HG03135 (cell line): ENCODE data around the gene SERPINI1.

ENCODE experiments used
- ATAC-seq: cut with Tn5 transposase; IDR thresholded peaks from one replicate; pipeline ENCODE4 v1.9.1; 2021; ENCODE audit warnings: mild to moderate bottlenecking, moderate library complexity; ENCODE audit not compliant: unreplicated experiment

The SERPINI1 gene, protein sequence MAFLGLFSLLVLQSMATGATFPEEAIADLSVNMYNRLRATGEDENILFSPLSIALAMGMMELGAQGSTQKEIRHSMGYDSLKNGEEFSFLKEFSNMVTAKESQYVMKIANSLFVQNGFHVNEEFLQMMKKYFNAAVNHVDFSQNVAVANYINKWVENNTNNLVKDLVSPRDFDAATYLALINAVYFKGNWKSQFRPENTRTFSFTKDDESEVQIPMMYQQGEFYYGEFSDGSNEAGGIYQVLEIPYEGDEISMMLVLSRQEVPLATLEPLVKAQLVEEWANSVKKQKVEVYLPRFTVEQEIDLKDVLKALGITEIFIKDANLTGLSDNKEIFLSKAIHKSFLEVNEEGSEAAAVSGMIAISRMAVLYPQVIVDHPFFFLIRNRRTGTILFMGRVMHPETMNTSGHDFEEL

DNA sequence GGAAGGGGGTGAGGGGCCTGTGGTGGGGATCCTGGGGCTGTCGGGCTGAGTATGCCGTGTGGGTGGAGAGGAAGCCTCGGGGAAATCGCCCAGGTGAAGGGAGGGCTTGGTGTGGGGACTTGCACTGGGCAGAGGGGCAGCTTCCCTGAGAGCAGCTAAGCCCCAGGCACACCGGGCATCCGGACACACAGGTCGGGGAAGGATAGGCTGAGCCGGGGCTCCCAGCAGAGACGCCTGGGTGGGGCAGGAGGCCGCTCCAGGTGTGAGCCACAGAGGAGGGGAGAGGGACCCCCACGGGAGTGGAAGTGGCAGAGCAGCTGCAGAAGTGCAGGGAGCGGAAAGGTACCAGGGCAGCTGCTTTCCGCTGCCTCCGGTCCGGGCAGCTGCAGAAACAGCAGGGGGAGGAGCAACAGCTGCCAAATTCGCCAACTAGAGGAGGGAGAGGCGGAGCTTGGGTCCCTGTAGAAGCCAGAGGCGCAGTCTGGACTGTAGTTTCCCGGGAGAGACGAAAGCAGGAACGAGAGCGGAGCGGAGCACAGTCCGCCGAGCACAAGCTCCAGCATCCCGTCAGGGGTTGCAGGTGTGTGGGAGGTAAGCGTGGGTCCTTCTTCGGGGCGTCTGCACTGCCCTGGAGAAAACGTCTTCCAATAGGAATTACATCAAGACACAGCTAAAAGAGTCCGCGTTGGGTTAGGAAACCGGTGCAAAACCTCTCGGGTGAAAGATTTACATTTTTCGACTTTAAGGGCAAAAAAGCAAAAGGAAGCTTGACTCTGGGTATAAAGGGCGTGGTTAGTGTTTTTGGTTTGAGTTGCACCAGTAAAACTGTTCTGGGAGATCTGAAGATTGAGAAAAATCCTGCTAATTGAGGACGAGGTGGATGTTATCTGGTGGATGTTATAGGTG lies at the start of gene SERPINI1:
SERPINI1 (plus strand) TSS at position 489 of the 906 bp plus-strand sequence. CDS start 53,408 bp downstream, outside the sequence.
- peak; percentile 58 for ATAC-seq

DNA sequence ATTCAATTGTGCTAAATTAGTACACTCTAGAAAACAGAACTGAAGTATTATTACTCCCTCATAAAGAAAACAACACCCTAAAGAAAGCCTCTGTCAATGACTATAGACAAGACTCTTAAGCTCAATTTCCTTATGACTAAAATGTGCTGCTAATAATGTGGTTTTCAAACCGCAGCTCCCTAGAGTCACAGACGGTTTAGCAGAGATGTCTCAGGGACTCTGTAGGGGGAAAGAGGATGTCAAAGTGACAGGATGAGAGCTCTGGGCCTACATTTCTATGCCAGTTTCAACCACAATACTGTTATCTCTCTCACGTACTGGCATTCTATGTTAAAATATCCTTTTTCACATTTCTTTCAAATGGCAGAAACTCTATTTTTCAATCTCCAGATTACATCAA lies 44.2 kb upstream of the SERPINI1 start:
- peak; percentile 100 for ATAC-seq

DNA sequence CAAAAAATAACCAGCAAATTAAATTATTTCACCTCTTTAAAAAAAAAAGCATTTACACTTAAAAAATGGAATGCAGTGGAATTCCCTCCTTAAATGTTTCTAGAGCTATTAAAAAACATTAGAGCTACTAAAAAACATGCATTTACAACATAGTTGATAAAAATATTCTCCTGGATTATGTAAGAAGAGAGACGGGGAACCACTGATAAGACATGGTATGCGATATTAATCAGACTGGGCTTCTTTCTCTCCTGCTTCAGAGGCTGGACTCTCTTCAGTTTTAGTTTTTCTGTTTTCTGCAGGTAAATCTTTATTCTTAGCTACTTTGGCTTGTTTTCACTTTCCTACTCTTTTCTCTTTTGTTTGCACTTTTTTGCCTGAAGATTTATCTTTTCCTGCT lies 41.4 kb upstream of the SERPINI1 start:
- ATAC-seq = no peak

DNA sequence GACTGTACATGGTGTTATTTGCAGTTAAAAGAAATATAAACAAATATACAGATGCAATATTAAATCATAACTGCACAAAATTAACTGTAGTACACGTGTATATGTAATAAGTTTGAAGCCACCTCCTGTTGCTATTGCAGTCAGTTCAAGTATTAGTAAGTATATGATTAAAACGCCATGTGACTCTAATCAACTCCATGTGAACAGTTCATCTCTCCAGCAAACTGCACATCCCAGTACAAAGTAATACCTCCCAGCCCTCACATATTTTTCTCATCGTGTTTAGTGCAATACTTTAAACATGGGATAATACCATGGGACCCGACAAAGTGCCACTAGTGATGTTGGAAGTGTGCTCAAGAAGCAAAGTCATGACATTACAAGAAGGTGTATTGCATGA lies 35.5 kb upstream of the SERPINI1 start:
- ATAC-seq = no peak

DNA sequence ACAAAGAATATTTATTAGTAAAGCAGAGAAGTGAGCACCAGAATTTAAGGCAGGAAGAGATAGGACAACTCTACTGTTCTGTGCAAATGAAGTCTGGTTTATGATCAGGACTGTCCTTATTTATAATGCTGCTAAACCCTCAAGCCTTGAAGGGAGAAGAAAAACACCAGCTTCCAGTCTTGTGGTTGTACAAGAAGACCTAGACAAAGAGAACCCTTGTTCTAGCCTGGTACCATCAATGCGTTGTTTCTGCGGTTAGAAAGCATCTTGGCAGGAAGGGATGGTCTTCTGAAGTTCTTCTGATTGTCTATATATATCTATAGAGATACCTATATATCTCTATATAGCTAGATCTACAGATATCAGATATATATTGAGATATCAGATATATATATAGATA lies 34.6 kb upstream of the SERPINI1 start:
- no peak for ATAC-seq

DNA sequence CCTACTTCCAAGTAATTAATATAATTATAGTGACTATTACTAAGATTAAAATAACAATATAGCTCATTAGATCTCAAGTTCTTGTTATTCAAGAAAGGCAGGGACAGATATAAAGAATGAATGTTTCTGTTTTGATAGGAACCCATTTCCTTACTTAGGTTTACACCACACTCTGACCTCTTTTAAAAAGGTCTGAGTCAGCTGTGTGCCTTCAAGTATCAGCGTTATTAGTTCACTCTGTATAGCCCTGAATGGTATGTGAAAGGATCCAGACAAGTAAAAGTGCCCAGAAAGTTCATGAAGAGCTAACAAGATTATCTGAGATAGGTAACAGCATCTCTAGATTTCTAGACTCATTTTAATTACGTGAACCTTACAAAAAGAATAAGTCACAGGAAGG lies 29.7 kb upstream of the SERPINI1 start:
- no peak for ATAC-seq

DNA sequence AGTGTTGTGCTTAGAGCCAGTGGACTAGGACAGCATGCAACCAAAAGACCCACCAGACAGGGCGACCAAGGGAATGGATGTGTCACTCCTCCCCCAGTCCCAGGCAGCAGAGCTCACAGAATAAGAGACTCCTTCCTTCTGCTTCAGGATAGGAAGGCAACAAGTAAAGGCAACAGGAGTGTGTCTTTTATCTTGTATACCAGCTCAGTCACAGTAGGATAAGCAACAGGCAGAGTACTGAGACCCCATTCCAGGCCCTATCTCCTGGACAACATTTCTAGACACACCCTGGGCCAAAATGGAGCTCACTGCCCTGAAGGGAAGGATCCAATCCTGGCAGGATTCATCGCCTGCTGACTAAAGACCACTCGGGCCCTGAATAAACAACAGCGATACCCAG lies 25.8 kb upstream of the SERPINI1 start:
- no peak for ATAC-seq

DNA sequence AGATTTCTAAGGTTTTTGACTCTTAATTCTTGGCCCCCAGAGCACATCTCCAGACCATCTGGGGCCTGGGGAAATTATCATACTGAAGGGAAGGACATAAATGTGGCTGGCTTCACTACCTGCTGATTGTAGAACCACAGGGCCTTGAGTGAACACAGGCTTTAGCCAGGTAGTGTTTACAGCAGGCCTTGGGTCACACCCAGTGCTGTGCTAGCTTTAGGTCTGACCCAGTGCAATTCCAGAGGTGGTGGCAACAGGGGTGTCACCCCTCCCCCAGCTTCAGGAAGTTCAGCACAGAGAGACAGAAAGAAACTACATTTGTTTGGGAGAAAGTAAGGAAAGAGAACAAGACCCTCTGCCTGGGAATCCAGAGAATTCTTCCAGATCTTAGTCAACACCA lies 25.0 kb upstream of the SERPINI1 start:
- ATAC-seq = no peak

DNA sequence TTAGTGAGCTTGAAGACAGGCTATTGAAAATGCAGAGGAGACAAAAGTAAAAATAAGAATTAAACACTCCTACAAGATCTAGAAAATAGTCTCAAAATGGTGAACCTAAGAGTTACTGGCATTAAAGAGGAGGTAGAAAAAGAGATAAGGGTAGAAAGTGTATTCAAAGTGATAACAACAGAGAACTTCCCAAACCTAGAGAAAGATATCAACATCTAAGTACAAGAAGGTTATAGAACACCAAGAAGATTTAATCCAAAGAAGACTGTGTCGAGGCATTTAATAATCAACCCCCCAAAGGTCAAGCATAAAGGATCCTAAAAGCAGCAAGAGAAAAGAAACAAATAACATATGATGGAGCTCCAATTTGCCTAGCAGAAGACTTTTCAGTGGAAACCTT lies 24.1 kb upstream of the SERPINI1 start:
- ATAC-seq = no peak

DNA sequence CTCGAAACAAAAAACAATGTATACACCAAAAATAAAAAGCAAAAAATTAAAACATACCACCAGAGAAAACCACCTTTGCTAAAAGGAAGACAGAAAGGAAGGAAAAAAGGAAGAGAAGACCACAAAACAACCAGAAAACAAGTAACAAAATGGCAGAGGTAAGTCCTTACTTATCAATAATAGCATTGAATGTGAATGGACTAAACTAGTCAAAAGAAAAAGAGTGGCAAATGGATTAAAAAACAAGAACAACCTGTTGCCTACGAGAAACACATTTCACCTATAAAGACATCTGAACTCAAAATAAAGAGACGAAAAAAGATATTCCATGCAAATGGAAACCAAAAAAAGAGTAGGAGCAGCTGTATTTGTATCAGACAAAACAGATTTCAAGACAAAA lies 23.1 kb upstream of the SERPINI1 start:
- ATAC-seq = no peak

DNA sequence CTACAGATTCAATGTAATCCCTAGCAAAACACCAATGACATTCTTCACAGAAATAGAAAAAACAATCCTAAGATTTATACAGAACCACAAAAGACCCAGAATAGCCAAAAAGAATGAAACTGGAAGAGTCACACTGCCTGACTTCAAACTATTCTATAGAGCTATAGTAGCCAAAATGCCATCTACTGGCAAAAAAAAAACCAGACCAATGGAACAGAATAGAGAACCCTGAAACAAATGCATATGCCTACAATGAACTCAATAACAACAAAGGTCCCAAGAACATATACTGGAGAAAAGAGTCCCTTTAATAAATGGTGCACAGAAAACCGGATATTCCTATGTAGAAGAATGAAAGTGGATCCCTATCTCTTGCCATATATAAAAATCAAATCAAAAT lies 20.6 kb upstream of the SERPINI1 start:
- ATAC-seq = no peak

DNA sequence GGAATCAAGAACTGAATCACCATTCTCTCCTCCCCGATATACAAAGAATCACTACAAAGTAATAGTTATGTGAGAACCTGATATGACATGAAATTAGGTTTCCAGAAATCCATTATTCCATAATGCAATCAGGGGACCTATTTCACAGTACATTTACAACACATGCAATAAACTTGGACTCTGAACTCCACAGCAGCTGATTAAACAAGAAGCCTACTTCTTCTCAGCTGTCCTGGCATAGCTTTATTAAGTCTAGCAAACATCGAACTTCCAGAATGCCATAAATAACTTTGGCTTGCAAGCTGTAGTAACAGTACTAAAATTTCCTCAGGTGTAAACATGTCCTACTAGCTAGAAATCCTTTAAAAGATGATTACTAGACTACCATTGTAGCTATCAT lies 18.6 kb upstream of the SERPINI1 start:
- ATAC-seq = no peak

DNA sequence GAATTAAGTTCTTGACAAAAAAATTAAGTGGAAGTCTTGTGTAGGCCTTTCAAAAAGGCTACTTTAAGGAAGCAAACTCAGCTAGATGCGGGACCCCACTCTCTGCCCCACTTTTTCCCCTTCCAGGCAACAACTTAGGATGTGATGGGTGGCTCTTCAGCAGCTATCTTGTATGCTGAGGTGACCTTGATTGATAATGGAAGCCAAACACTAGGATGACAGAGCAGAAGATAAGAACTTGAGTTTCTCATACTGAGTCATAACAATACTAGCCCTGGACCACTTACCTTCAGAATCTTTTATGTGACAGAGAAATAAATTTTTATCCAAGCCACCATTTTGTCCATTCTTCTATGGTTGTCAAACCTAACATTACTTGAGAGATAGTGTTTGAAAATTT lies 16.9 kb upstream of the SERPINI1 start:
- ATAC-seq = no peak

DNA sequence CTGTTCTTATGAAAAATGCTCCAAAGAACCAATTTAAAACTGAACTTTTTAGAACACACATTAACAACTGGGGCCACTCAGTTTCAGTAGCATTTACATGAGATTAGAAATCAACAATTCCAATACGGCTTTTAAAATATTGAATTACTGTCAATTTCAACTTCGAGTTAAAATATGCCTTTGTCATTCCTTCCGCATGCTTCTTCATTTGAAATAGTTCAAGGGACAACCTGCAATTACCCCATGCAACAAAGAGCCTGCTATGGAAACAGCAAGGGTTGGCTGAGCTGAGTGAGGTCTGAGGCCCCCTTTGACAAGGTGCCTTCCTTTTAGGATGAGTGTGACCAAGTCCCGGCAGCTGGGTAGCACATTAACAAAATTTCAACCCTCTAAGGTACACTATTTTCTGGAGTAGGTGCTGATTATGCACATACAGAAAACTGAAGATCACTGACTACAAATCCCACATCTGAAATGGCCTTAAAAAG lies 12.5 kb upstream of the SERPINI1 start:
- ATAC-seq = no peak

DNA sequence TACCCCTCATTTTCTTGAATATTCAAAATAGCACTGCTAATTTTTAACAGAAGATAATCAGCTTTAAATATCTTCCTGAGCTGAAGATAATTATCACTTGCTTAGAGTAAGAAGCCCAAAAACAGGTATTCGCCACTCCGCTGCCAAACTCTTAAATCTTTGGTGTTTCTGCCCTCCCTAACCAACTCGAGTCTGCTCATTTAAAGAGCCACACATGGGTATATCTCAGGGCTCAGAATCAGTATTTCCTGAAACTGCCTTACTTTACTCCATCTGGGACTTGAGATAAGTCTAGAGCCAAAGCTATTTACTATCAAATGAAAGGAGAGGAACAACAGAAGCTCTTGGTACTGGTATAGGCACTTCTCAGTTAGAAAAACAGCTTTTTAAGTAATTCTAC lies 11.6 kb upstream of the SERPINI1 start:
- no peak for ATAC-seq

DNA sequence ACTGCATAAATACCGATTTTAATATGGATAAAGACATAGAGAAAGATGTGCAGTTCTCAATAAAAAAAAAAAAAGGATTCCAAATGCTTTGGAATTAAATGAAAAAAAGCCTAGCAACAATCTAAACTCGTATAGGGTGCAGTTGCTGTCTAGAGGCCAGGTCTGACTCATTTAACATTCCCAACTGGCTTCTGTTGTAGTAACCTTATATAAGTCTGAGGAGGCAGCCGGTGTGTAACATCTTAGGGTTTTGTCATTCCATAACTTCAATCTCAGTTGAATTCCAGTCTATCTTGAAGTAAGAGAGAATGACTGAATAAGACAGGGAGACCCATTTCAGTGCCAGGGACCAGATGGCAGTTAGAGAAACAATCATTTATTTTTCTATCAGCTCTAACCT lies 7.3 kb upstream of the SERPINI1 start:
- no peak for ATAC-seq

DNA sequence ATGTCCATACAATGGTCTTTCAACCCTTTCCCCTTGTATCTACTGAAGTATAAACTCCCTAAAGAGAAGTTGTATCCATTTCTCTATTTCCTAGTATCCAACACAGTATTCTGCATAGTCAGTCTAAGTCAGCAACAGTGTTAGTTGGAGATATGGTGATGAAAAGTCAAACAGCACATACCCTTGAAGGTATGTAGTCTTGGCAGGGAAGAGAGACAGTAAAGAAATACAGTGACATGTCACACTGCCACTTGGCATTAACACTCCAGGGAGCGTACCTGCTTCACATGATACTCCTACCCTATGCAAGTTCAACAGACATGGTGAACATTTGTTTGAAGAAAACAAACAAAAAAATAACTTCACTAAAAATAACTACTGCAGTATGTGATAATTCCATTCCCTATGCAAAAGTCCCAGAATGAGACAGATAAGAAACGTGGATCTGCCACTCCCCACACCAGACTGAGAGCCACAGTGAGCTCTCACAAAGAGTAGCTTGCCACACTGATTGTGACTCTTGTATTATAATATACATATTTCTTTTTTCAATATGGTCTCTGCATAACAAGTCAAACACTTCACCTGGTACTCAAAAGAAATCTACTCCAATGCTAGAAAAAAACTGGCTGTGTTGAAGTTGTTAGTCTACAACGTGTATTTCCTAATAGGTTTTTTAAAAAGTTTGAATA lies 6.7 kb upstream of the SERPINI1 start:
- ATAC-seq = no peak

DNA sequence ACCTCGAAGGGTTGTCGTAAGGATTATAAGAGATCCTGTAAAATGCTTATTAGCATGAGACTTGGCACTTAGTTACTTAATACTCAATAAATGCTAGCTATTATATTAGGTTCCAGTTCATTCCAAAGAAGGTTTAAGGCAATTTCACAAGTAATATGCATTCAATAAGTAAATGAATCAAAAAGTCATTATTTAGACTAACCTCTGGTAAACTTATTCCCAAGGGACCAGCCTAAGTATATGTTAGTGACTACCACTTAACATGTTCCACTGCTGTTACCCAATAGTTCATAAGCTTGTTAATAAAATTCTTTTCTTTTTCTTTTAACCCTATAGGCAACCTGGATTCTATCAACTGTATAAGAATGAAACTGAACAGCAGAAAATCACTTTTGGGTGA lies 5.9 kb upstream of the SERPINI1 start:
- no peak for ATAC-seq

DNA sequence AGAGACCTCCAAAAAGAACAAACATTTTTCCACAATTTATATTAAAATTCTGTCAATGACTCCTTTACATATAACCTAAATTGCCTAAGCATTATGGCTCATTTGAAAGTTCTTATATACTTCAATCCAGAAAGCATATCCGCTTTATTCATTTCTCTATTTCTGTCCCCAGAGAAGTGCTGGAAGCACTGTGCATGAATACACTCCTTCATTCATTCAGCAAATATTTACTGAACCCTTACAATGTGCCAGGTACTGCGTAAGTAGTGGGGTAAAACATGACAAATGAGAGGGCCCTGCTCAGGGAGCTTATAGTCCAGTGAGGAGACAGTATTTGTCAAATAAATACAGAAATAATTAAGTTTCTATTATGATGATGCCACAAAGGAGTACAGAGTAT lies 4.1 kb upstream of the SERPINI1 start:
- no peak for ATAC-seq

DNA sequence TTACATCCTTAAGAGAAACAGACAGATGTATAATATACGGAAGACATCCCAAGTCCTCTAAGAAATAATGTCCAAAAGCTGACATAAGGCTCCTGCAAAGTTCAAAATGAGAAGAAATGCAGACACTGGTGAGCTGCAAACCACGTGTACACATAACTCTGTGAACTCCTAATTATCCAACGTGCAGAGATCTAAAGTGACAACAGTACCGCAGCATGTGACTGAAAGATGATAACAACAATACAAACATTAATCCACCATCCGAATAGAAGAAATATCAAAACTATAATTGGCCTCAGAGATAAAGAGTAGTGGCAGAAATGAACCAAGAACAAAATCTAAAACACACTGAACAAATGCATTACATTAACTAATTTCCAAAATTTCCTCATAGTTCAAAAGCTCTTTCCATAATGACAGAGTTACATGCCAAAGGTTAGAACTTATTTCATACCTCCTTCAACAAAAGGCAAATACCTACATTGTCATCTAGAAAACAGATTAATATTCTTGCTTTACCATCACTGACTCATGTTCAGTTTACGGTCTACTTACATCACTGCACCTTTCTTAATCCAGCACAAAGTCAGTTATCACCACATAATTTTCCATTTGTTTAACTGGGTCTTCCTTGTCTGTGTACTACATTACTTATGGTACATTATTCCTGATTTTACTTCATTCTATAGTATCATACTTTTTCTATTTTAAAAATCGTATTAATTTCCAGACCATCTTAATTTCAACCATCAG lies 3.0 kb upstream of the SERPINI1 start:
- no peak for ATAC-seq
